Measurements from ENCODE around the gene FAM174C.
"Not testable (repeated sequence)": the region's sequence is repeated elsewhere in the genome, so short reads cannot be mapped to it uniquely, and the experiment has no call there.

Gene FAM174C

GRCh38 chr19:1296078-1296477 is 20.7 kb downstream of the FAM174C start:
- in situ Hi-C loops (cut with MboI; ENCODE audit: low sequenced_read_pairs): no loop called here

- in situ Hi-C loops (cut with MboI; ENCODE audit: low sequenced_read_pairs): no loop called here
Measured at GRCh38 chr19:1296575-1297271, 21.4 kb downstream of the FAM174C start.

- in situ Hi-C loops (cut with MboI; ENCODE audit: low sequenced_read_pairs): no loop called here
Measured at GRCh38 chr19:1298235-1298634, 22.9 kb downstream of the FAM174C start.

- in situ Hi-C loops (cut with MboI; ENCODE audit: low sequenced_read_pairs): no loop called here
Measured at GRCh38 chr19:1299801-1300200, 24.5 kb downstream of the FAM174C start.

- in situ Hi-C loops (cut with MboI; ENCODE audit: low sequenced_read_pairs): no loop called here
Measured at GRCh38 chr19:1300744-1301490, 25.6 kb downstream of the FAM174C start.

GRCh38 chr19:1302533-1303239 is 27.4 kb downstream of the FAM174C start:
- in situ Hi-C loops (cut with MboI; ENCODE audit: low sequenced_read_pairs): no loop called here

- in situ Hi-C loops (cut with MboI; ENCODE audit: low sequenced_read_pairs): no loop called here
Measured at GRCh38 chr19:1304197-1304924, 29.0 kb downstream of the FAM174C start.

GRCh38 chr19:1305354-1305753 is 30.0 kb downstream of the FAM174C start:
- in situ Hi-C loops (cut with MboI; ENCODE audit: low sequenced_read_pairs): not testable (repeated sequence)

- in situ Hi-C loops (cut with MboI; ENCODE audit: low sequenced_read_pairs): no loop called here
Measured at GRCh38 chr19:1307320-1307719, 32.0 kb downstream of the FAM174C start.

- in situ Hi-C loops (cut with MboI; ENCODE audit: low sequenced_read_pairs): no loop called here
Measured at GRCh38 chr19:1307755-1308303, 32.5 kb downstream of the FAM174C start.

- in situ Hi-C loops (cut with MboI; ENCODE audit: low sequenced_read_pairs): no loop called here
Measured at GRCh38 chr19:1308718-1309117, 33.4 kb downstream of the FAM174C start.

- in situ Hi-C loops (cut with MboI; ENCODE audit: low sequenced_read_pairs): no loop called here
Measured at GRCh38 chr19:1309977-1310852, 34.9 kb downstream of the FAM174C start.

- in situ Hi-C loops (cut with MboI; ENCODE audit: low sequenced_read_pairs): no loop called here
Measured at GRCh38 chr19:1310853-1311180, 35.5 kb downstream of the FAM174C start.

GRCh38 chr19:1311543-1312091 is 36.3 kb downstream of the FAM174C start:
- in situ Hi-C loops (cut with MboI; ENCODE audit: low sequenced_read_pairs): no loop called here

- in situ Hi-C loops (cut with MboI; ENCODE audit: low sequenced_read_pairs): no loop called here
Measured at GRCh38 chr19:1312767-1313694, 37.7 kb downstream of the FAM174C start.

- in situ Hi-C loops (cut with MboI; ENCODE audit: low sequenced_read_pairs): no loop called here
Measured at GRCh38 chr19:1313695-1314613, 38.6 kb downstream of the FAM174C start.

GRCh38 chr19:1315470-1316166 is 40.3 kb downstream of the FAM174C start:
- in situ Hi-C loops (cut with MboI; ENCODE audit: low sequenced_read_pairs): no loop called here

All from HL-60/S4 (cell line).